ENCODE measurements around the gene RELN. TPM values are rescaled to one million over a fixed set of nuclear protein-coding genes. Genes with fewer than 3 reads are reported as not detected.

The RELN gene
- total RNA-seq, 4 donors from 2014 or later, result 1.2 to 7.1 (median 3.7) TPM

- ATAC-seq (ENCODE audit: low FRiP score), result no peak
- no peak for DNase-seq (ENCODE audit: low spot score)
- no peak for TF ChIP-seq CTCF (IDR thresholded peaks at IDR 0.05)
Observed at GRCh38 chr7:104029765-104030164, 40.3 kb upstream of the RELN start.

GRCh38 chr7:104024632-104025031 is 35.2 kb upstream of the RELN start:
- ATAC-seq (ENCODE audit: low FRiP score) (no peak), DNase-seq (ENCODE audit: low spot score) (no peak)
- TF ChIP-seq CTCF (IDR thresholded peaks at IDR 0.05), result no peak

GRCh38 chr7:104023100-104023499 is 33.6 kb upstream of the RELN start:
- no peak for TF ChIP-seq CTCF (IDR thresholded peaks at IDR 0.05)
- no peak for ATAC-seq (ENCODE audit: low FRiP score)

GRCh38 chr7:104018425-104018824 is 29.0 kb upstream of the RELN start:
- ATAC-seq (ENCODE audit: low FRiP score) (no peak), DNase-seq (ENCODE audit: low spot score) (no peak)
- no peak for TF ChIP-seq CTCF (IDR thresholded peaks at IDR 0.05)

More at GRCh38 chr7:104023100-104023499, 33.6 kb upstream of the RELN start:
- DNase-seq (ENCODE audit: low spot score), result no peak

GRCh38 chr7:104017001-104017400 is 27.5 kb upstream of the RELN start:
- DNase-seq (ENCODE audit: low spot score) (no peak), ATAC-seq (ENCODE audit: low FRiP score) (no peak)
- no peak for TF ChIP-seq CTCF (IDR thresholded peaks at IDR 0.05)

- ATAC-seq (ENCODE audit: low FRiP score), result no peak
- no peak for DNase-seq (ENCODE audit: low spot score)
- TF ChIP-seq CTCF (IDR thresholded peaks at IDR 0.05), result no peak
Observed at GRCh38 chr7:104012835-104013234, 23.4 kb upstream of the RELN start.

- ATAC-seq (ENCODE audit: low FRiP score) (no peak), DNase-seq (ENCODE audit: low spot score) (no peak)
- no peak for TF ChIP-seq CTCF (IDR thresholded peaks at IDR 0.05)
Observed at GRCh38 chr7:104011829-104012228, 22.4 kb upstream of the RELN start.

Measured in omental fat pad (tissue), 4 donors.